H9 (cell line): ENCODE results near the gene ESPNL. TPM values are rescaled to one million over a fixed set of nuclear protein-coding genes. Genes with fewer than 3 reads are reported as not detected.

ENCODE experiments used
- DNase-seq: peaks from one replicate; pipeline ENCODE4 v3.0.0-alpha.2; 2017
- H2AFZ ChIP-seq: one replicate; pipeline ENCODE4 v1.6.1; 2013; ENCODE audit warnings: mild to moderate bottlenecking, low read length, control low read depth, moderate library complexity
- H2AK5ac ChIP-seq: 2 replicates; pipeline ENCODE4 v1.6.1; 2013; ENCODE audit warnings: low read length, control low read depth, mixed read lengths; ENCODE audit not compliant: insufficient read length
- H2BK120ac ChIP-seq: one replicate; pipeline ENCODE4 v1.6.1; 2013; ENCODE audit warnings: low read depth, mild to moderate bottlenecking, low read length, control low read depth, inconsistent platforms; ENCODE audit not compliant: poor library complexity, severe bottlenecking
- H2BK12ac ChIP-seq: 2 replicates; pipeline ENCODE4 v1.6.1; 2013; ENCODE audit warnings: low read length, control low read depth, mixed read lengths, low read depth; ENCODE audit not compliant: insufficient read length
- H2BK15ac ChIP-seq: 2 replicates; pipeline ENCODE4 v1.6.1; 2013; ENCODE audit warnings: low read depth, low read length, control low read depth
- H2BK20ac ChIP-seq: one replicate; pipeline ENCODE4 v1.6.1; 2013; ENCODE audit warnings: low read depth, mild to moderate bottlenecking, low read length, control low read depth, inconsistent platforms; ENCODE audit not compliant: poor library complexity, severe bottlenecking
- H2BK5ac ChIP-seq: 2 replicates; pipeline ENCODE4 v1.6.1; 2013; ENCODE audit warnings: low read length, control low read depth, mixed read lengths; ENCODE audit not compliant: insufficient read length
- H3K14ac ChIP-seq: 2 replicates; pipeline ENCODE4 v1.6.1; 2013; ENCODE audit warnings: low read length, control low read depth; ENCODE audit not compliant: insufficient read depth
- H3K18ac ChIP-seq: 2 replicates; pipeline ENCODE4 v1.6.1; 2013; ENCODE audit warnings: low read depth, mild to moderate bottlenecking, mixed read lengths, low read length, control low read depth; ENCODE audit not compliant: insufficient read length
- H3K23ac ChIP-seq: 2 replicates; pipeline ENCODE4 v1.6.1; 2013; ENCODE audit warnings: low read length, control low read depth, mixed read lengths, low read depth; ENCODE audit not compliant: insufficient read length
- H3K23me2 ChIP-seq: 2 replicates; pipeline ENCODE4 v1.6.1; 2013; ENCODE audit warnings: low read depth, mild to moderate bottlenecking, mixed read lengths, low read length, control low read depth; ENCODE audit not compliant: insufficient read length, poor library complexity, severe bottlenecking
- H3K27ac ChIP-seq: 2 replicates; pipeline ENCODE4 v1.5.1; 2013; ENCODE audit warnings: low read length, control low read depth, mixed read lengths, low read depth; ENCODE audit not compliant: insufficient read length
- H3K27me3 ChIP-seq: 2 replicates; pipeline ENCODE4 v1.6.1; 2013; ENCODE audit warnings: low read length, control low read depth, inconsistent platforms; ENCODE audit not compliant: insufficient read depth
- H3K4ac ChIP-seq: 2 replicates; pipeline ENCODE4 v1.6.1; 2013; ENCODE audit warnings: low read depth, mild to moderate bottlenecking, control low read depth, inconsistent platforms, low read length, moderate library complexity
- H3K4me1 ChIP-seq: 2 replicates; pipeline ENCODE4 v1.6.1; 2013; ENCODE audit warnings: low read length, control low read depth, inconsistent platforms; ENCODE audit not compliant: insufficient read depth
- H3K4me2 ChIP-seq: 2 replicates; pipeline ENCODE4 v1.6.1; 2013; ENCODE audit warnings: low read length, control low read depth, mixed read lengths; ENCODE audit not compliant: insufficient read length, insufficient read depth
- H3K56ac ChIP-seq: 2 replicates; pipeline ENCODE4 v1.6.1; 2013; ENCODE audit warnings: low read depth, mild to moderate bottlenecking, mixed read lengths, low read length, control low read depth; ENCODE audit not compliant: insufficient read length
- H3K79me1 ChIP-seq: 2 replicates; pipeline ENCODE4 v1.6.1; 2013; ENCODE audit warnings: low read depth, mild to moderate bottlenecking, moderate library complexity, low read length, control low read depth, inconsistent platforms; ENCODE audit not compliant: insufficient read depth, poor library complexity, severe bottlenecking
- H3K79me2 ChIP-seq: 2 replicates; pipeline ENCODE4 v1.6.1; 2013; ENCODE audit warnings: low read length, control low read depth, inconsistent platforms; ENCODE audit not compliant: insufficient read depth
- H3K9ac ChIP-seq: 2 replicates; pipeline ENCODE4 v1.6.1; 2013; ENCODE audit warnings: low read length, control low read depth, mixed read lengths; ENCODE audit not compliant: insufficient read length; ENCODE audit errors: extremely low read depth
- H3K9me3 ChIP-seq: one replicate; pipeline ENCODE4 v1.6.1; 2013; ENCODE audit warnings: low read depth, low read length, inconsistent platforms; ENCODE audit not compliant: control insufficient read depth
- H3T11ph ChIP-seq: one replicate; pipeline ENCODE4 v1.6.1; 2013; ENCODE audit warnings: mild to moderate bottlenecking, low read length, control low read depth, inconsistent platforms
- H4K20me1 ChIP-seq: one replicate; pipeline ENCODE4 v1.6.1; 2013; ENCODE audit not compliant: control insufficient read depth, insufficient read length, insufficient read depth
- H4K5ac ChIP-seq: 2 replicates; pipeline ENCODE4 v1.6.1; 2013; ENCODE audit warnings: low read depth, mild to moderate bottlenecking, mixed read lengths, low read length, control low read depth; ENCODE audit not compliant: insufficient read length
- H4K8ac ChIP-seq: replicated peaks from 2 replicates; pipeline ENCODE4 v1.6.1; 2013; ENCODE audit warnings: low read length, control low read depth, mixed read lengths, low read depth; ENCODE audit not compliant: insufficient read length
- H4K91ac ChIP-seq: 2 replicates; pipeline ENCODE4 v1.6.1; 2013; ENCODE audit warnings: low read depth, mild to moderate bottlenecking, moderate library complexity, mixed read lengths, low read length, control low read depth; ENCODE audit not compliant: insufficient read length
- H3K27ac Mint-ChIP-seq, 3 experiments: 2 replicates in 2 of 3; 3 replicates in 1 of 3; pipeline ENCODE4 v1.8.0; 2020 to 2021; ENCODE audit warnings: mixed read lengths in 3 of 3, mild to moderate bottlenecking in 1 of 3, moderate library complexity in 1 of 3
- H3K27me3 Mint-ChIP-seq: 2 replicates; pipeline ENCODE4 v1.8.0; 2021; ENCODE audit warnings: low read depth, mild to moderate bottlenecking, moderate library complexity, mixed read lengths
- H3K36me3 Mint-ChIP-seq, 3 experiments: 2 replicates in 2 of 3; 3 replicates in 1 of 3; pipeline ENCODE4 v1.8.0; 2020 to 2021; ENCODE audit warnings: low read depth in 3 of 3, mixed read lengths in 3 of 3; ENCODE audit not compliant: insufficient read depth in 1 of 3
- H3K4me1 Mint-ChIP-seq, 2 experiments: 2 replicates each; pipeline ENCODE4 v1.8.0; 2020; ENCODE audit warnings: mixed read lengths in 2 of 2
- H3K4me3 Mint-ChIP-seq, 2 experiments: 2 replicates in 1 of 2; 3 replicates in 1 of 2; pipeline ENCODE4 v1.8.0; 2020 to 2021; ENCODE audit warnings: mild to moderate bottlenecking in 2 of 2, mixed read lengths in 2 of 2, moderate library complexity in 1 of 2
- H3K9me3 Mint-ChIP-seq, 2 experiments: 2 replicates in 1 of 2; 3 replicates in 1 of 2; pipeline ENCODE4 v1.8.0; 2020; ENCODE audit warnings: mild to moderate bottlenecking in 2 of 2, mixed read lengths in 2 of 2, moderate library complexity in 1 of 2
- WGBS: extraction: QIAGEN DNeasy Blood & Tissue Kit; methylation state at CpG from one replicate; pipeline ENCODE4 v1.1.7; 2013; ENCODE audit warnings: missing lambda C conversion rate, low lambda C conversion rate, mixed read lengths; ENCODE audit not compliant: insufficient read length; ENCODE audit errors: extremely low coverage; 5-methylcytosine and 5-hydroxymethylcytosine counted together
- total RNA-seq: library from RNA; stranded (reverse); gene quantifications from 2 replicates; pipeline ENCODE4 v1.2.1, GENCODE V29; 2021
- TF ChIP-seq, protein P1 (sequence below): fragments of 200-600 bp; sonication (generic); conservative IDR thresholded peaks from 3 replicates; pipeline ENCODE4 v1.8.0; 2021; ENCODE audit warnings: antibody characterized with exemption, mild to moderate bottlenecking

ESPNL gene
- total RNA-seq, 1 experiment from 2014 or later: 0.17 TPM

DNA sequence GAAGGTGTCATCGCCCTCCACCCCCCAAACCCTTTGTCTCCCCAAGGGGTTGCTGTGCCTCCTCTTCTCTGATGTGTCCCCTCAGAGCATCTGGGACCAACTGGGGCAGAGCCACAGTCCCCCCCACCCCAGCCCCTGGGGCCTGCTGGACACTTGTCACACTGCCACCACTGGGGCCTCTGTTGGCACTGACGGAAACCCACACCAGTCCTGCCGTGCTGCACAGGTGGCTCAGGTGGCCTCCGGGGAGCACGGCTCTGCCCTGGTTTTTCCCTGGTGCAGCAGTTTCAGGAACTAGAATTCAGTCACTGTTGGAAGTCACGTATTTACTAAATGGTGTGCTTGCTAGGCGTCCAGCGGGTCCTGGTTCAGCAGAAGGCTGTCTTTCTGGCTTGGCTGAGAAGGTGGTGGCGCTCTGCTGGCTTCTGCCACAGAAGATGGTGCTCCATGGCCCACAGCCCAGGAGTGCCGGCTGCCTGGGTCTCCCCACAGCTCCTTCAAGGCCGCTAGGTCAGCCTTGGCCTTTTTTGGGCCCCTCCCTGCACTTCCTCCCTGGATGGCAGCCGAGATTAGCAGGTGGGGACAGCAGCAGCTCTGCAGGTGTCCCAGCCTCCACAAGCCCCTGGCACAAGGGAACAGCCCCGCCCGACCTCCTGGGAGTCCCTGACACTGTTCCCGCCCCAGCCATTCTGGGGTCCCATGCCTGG is 19.8 kb downstream of the ESPNL start:
- Histone ChIP-seq H3K27ac (no peak overlapping the region), H2AK5ac (no peak overlapping the region), H2BK12ac (no peak overlapping the region), H4K91ac (no peak overlapping the region), H4K20me1 (no peaks in the 10 kb centered on the region), H2BK120ac (no peak overlapping the region), H3K4ac (no peak overlapping the region), H3K4me1 (no peaks in the 10 kb centered on the region), H3K14ac (no peak overlapping the region; the same call in 1 of the 2 replicates), H4K5ac (no peak overlapping the region), H3K23ac (no peak overlapping the region), H3K23me2 (peaks cover under 1% of the 10 kb centered on the region), H2AFZ (no peak overlapping the region), H3K79me2 (no peaks in the 10 kb centered on the region), H2BK20ac (no peak overlapping the region), H4K8ac (no peak overlapping the region), H3T11ph (no peak overlapping the region), H3K9me3 (no peaks in the 10 kb centered on the region), H3K4me2 (no peak overlapping the region), H3K27me3 (no peaks in the 10 kb centered on the region), H3K18ac (no peak overlapping the region), H3K79me1 (no peaks in the 10 kb centered on the region), H2BK15ac (no peak overlapping the region), H2BK5ac (no peak overlapping the region), H3K56ac (no peak overlapping the region), H3K9ac (no peak overlapping the region)
- no peak for DNase-seq
- peaks cover 2 to 11% of the 10 kb centered on the region in 2 experiments; a peak in 4 of 5 replicates for H3K9me3 Mint-ChIP-seq
- no peaks in the 10 kb centered on the region; a peak in 1 of 7 replicates for H3K36me3 Mint-ChIP-seq
- H3K27me3 Mint-ChIP-seq: peaks cover 9% of the 10 kb centered on the region
- no peaks in the 10 kb centered on the region for H3K4me1 Mint-ChIP-seq
- no peak overlapping the region for H3K27ac Mint-ChIP-seq
- H3K4me3 Mint-ChIP-seq: no peak overlapping the region
- no CpG with 5 or more reads among the region's 15 CpGs for WGBS
- TF ChIP-seq, protein P1, sequence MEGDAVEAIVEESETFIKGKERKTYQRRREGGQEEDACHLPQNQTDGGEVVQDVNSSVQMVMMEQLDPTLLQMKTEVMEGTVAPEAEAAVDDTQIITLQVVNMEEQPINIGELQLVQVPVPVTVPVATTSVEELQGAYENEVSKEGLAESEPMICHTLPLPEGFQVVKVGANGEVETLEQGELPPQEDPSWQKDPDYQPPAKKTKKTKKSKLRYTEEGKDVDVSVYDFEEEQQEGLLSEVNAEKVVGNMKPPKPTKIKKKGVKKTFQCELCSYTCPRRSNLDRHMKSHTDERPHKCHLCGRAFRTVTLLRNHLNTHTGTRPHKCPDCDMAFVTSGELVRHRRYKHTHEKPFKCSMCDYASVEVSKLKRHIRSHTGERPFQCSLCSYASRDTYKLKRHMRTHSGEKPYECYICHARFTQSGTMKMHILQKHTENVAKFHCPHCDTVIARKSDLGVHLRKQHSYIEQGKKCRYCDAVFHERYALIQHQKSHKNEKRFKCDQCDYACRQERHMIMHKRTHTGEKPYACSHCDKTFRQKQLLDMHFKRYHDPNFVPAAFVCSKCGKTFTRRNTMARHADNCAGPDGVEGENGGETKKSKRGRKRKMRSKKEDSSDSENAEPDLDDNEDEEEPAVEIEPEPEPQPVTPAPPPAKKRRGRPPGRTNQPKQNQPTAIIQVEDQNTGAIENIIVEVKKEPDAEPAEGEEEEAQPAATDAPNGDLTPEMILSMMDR: no peak
